GM18951 (cell line): ENCODE results near the gene FRAS1.
"Not testable (repeated sequence)": the region's sequence is repeated elsewhere in the genome, so short reads cannot be mapped to it uniquely, and the experiment has no call there.

Experiments
- POLR2A ChIP-seq: IDR thresholded peaks from 4 replicates; pipeline ENCODE4 v1.6.1; 2011; ENCODE audit warnings: mild to moderate bottlenecking; ENCODE audit not compliant: insufficient read length, insufficient read depth; ENCODE audit errors: extremely low read depth
- in situ Hi-C: fragments of 300-500 bp; cut with MboI; formaldehyde crosslinking; loops from one replicate; pipeline ENCODE4 v1.12.0; 2022; ENCODE audit warnings: low sequenced_read_pairs, mixed read lengths, inconsistent platforms; ENCODE audit not compliant: unreplicated experiment

FRAS1 gene

GRCh38 chr4:78528327-78528726 is 471.2 kb downstream of the FRAS1 start:
- TF ChIP-seq POLR2A: no peak
- in situ Hi-C loops: no loop called here

GRCh38 chr4:78529569-78530209 is 472.6 kb downstream of the FRAS1 start:
- in situ Hi-C loops: no loop called here

GRCh38 chr4:78532046-78532445 is 474.9 kb downstream of the FRAS1 start:
- no peak for TF ChIP-seq POLR2A
- in situ Hi-C loops: no loop called here

More at GRCh38 chr4:78529569-78530209, 472.6 kb downstream of the FRAS1 start:
- no peak for TF ChIP-seq POLR2A

- no peak for TF ChIP-seq POLR2A
- in situ Hi-C loops: no loop called here
These were observed 476.7 kb downstream of the FRAS1 start for GRCh38 chr4:78533854-78534253.

GRCh38 chr4:78534286-78534955 is 477.3 kb downstream of the FRAS1 start:
- TF ChIP-seq POLR2A: no peak
- in situ Hi-C loops: no loop called here

GRCh38 chr4:78542373-78542772 is 485.2 kb downstream of the FRAS1 start:
- in situ Hi-C loops: no loop called here
- TF ChIP-seq POLR2A: no peak

- no peak for TF ChIP-seq POLR2A
- in situ Hi-C loops: no loop called here
These were observed 486.5 kb downstream of the FRAS1 start for GRCh38 chr4:78543424-78544125.

GRCh38 chr4:78544678-78545077 is 487.6 kb downstream of the FRAS1 start:
- in situ Hi-C loops: no loop called here
- no peak for TF ChIP-seq POLR2A

- in situ Hi-C loops: no loop called here
- TF ChIP-seq POLR2A: no peak
These were observed 488.4 kb downstream of the FRAS1 start for GRCh38 chr4:78545275-78546246.

GRCh38 chr4:78547899-78548298 is 490.8 kb downstream of the FRAS1 start:
- in situ Hi-C loops: not testable (repeated sequence)

- in situ Hi-C loops: not testable (repeated sequence)
These were observed 491.8 kb downstream of the FRAS1 start for GRCh38 chr4:78548889-78549288.

- no peak for TF ChIP-seq POLR2A
- in situ Hi-C loops: no loop called here
These were observed 494.6 kb downstream of the FRAS1 start, which contains the start of gene ANXA3 for GRCh38 chr4:78551420-78552351. Gene ANXA3 (plus strand): TSS chr4:78551770. CDS start chr4:78554474, 2,704 bp downstream.

GRCh38 chr4:78552389-78553042 is 495.4 kb downstream of the FRAS1 start:
- in situ Hi-C loops: no loop called here
- TF ChIP-seq POLR2A: no peak
